ENCODE results near the gene CREG1.

CREG1 gene

DNA sequence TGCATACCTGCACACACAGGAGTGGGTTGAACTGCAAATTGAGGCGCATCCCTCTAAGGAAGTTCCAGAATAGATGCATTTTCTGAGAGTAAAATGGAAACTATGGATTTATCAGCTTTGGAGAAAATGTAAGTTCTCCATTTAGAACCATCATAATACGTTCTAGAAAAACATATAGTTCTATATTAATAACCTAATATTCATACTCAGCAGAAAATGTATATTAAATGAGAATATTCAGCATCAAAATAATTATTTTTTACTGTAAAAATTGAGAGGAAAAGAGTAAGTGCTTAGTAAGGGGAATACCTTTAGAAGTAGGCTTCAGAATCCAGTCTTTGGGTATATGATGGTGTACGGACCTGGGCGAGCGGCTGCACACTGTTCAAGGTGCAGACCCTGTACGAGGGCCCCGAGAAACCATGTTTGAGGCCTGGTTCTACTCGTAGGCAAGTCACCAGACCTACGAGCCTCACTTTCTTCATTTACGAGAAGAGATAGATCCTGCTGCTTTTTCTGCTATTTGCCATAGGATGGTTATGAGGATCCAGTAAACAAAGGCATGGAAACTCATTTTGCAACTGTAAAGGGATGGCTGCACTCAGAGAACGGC, 42.1 kb downstream of the CREG1 start:
- intact Hi-C loops (cut with DNase I) = no loop called here
- no peak for DNase-seq

DNA sequence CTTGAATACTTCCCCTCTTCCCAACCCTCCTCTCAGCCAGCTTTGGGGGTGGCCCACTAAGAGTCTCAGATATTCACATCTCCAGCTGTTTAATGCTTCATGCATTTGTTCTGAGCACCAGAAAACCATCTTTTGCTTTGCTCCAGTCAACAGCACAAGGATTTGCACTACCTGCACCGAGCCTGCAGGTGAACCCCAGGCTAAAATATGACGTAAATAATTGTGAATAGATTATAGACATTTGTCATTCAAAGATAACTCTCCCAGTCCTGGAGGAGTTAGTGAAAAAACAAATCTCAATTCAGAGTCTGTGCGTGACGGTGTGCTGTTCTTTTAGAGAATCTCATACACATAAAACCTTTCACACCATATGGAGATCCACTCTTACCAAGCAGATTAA, 42.7 kb downstream of the CREG1 start:
- intact Hi-C loops (cut with DNase I) = no loop called here
- no peak for DNase-seq

DNA sequence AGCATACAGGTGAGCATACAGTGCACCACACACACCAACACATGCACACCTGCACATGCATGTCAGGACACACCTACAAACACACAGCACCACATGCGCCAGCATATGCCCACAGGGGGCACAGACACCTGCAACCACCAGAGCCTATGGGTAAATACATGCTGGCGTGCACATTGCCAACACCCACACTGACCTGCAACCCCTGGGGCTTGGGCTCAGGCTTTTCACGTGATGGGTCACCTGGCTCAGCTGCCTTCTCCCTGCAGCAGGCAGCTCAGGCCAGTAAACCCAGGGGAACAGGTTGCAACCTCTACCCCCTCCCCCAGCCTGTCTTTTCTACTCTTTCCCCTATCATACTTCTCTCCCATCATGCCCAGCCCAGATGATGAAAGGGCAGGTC, 43.3 kb downstream of the CREG1 start:
- intact Hi-C loops (cut with DNase I) = no loop called here
- no peak for DNase-seq

DNA sequence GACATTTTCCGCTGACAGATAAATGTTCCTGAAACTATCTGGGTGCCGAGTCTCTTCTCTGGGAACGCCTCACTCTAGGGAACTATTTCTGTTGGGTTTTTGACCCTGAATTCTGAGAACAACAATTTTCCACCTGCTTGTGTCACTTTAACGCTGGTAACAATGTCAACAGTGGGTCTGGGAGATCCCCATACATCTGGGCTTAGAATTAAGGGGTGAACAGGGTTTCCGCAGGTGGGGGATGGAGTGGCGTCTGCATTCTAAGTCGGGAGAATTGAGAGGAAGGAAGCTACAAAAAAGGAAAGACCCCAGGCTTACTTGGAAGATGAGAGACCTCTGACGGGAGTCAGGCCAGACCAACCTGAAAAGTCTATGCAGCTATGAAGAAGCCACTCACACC, 44.0 kb downstream of the CREG1 start:
- no peak for DNase-seq
- intact Hi-C loops (cut with DNase I) = no loop called here

DNA sequence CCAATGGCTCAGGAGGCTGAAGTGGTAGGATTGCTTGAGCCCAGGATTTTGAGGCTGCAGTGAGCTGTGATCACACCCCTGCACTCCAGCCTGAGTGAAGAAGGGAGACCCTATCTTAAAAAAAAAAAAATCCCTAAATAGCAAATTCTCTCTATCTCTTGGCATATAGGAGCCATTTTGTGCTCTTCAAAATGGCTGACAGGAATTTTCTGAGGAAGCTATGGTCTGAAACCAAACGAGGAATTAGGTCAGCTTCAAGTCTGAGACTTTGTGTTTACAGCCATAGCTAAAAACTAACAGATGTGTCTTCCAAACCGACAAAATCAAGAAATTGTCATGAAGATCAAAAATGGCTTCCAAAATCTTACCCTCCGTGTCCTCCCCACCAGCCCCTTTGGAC, 45.8 kb downstream of the CREG1 start:
- no peak for DNase-seq
- intact Hi-C loops (cut with DNase I) = no loop called here

DNA sequence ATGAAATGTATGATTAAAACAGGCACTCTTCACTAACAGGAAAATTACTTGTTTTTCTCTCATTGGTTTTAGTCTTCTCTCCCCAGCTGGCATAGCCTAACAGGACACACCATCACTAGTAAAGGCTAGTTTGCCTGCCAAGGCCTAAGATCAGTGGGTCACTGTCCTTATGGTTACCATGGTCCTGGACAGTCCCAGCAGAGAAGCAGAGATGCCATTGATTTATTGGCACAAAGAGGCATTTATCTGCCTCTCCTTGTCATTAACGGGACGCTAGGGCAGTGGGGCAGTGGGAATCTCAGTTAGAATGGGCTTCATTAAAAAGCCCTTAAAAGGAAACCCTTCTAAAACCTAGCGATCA, 49.1 kb downstream of the CREG1 start:
- intact Hi-C loops (cut with DNase I) = no loop called here
- DNase-seq = no peak

DNA sequence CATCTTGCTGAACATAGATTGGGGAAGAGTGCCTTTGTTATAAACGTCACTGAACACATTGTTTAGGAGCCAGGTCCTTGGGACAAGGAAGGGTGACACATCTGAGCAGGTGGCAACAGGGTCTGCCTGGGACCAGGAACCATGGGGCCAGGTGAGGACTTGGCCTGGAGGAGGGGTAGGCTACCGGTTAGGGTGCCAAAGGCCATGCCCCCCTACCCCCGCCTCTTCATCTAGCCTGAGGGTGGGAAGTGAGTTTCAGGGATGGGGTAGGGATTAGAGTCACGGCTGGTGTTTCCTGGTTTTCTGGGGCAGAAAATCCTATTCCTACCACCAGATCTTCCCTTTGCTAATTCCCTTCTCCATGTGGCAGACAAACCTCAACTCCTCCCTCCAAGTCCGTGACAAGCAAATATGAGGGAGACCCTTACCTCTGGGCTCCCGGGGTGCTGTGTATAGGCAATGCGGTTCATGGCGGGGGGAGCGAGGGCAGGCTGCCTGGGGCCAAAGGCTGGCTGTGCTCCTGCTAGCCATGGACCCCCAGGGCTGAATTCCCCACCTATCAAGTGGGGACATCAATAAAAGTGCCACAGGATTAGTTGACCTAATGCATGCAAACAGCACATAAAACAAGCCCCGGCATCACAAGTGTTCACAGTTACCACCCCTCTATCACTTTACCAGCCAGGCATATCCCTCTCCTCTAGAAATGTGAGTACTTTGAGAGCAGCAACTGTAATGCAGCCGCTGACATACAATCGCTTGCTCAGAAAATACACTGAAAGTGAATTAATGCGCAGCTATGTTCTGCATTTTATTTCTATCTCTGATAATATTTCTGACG, 49.7 kb downstream of the CREG1 start:
- DNase-seq = peak in 1 of 10 donors; percentile 63
- intact Hi-C loops (cut with DNase I) = no loop called here

DNA sequence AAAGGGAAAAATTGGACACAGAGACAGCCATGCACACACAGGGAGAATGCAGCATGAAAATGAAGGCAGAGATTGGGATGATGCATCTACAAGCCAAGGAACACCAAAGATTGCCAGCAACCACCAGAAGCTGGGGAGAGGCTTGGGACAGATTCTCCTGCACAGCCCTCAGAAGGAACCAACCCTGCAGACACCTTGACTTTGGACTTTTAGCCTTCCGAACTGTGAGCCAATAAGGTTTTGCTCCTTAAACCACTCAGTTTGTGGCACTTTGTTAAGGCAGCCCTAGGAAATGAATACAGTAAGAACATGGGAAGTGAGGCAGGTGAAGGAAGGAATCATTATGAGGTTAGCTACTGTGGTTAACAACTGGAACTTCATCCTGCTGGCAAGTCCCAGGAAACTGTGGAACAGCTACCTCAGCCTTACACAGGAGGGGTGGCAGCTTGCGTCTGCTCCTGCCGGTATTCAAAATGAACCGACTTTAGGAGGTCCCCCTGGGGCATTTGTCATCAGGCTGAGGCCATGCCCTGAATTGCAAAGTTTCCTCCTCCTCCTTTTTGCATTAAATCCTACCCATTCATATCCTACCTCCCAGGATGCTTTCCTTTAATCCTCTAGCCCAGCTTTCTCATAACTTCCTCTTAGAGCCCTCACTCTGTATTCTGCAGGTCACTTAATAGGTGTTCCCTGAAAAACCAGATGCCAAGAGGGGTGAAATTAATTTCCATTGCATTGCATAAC, 50.7 kb downstream of the CREG1 start:
- intact Hi-C loops (cut with DNase I) = no loop called here
- no peak for DNase-seq

DNA sequence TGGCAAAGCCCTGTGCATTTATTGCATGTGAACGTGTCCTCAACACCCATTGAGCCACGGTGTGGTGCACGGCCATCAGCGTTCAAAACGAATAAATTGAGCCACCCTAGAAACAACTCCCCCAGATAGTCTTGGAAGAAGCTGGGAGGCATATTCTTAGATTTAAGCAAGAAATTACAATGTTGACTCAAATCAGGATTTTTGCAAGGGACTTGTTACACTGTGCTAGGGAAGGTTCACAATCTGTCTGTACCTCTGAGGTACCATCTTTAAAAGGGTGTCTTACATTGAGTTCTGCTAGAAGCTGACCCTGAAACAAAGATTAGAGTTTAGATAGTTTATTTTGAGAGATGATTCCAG, 51.4 kb downstream of the CREG1 start:
- DNase-seq = no peak
- intact Hi-C loops (cut with DNase I) = no loop called here

DNA sequence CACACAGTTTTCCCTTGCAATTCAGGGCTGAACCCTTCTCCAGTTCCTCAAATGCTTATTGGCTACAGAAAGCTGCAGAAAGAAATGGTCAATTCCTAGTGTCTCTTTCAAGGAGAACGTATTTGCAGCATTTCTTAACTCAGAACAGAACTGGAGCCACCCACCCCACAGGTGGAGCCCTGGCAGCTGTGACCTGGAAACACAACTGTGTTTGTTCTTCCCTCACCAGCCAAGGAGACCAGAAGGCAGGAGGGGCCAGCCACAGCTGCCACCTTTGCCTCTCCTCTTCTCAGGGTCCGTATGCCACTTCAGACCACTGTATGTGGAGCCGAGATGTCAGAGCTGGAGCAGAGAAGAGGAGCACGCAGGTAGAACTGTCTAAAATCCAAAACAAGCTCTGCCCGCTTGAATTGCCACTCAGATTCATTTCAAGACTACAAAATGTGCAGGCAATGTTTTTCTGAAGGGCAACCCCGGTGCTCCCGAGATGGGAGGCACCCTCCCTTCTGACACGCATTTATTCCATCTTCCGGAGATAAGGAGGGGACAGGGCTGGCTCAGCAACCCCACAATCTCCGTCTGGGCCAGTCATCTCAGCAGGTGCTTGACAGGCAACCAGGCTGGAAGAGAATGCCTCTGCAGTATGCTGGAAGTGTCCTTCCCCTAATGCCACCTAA, 51.9 kb downstream of the CREG1 start:
- intact Hi-C loops (cut with DNase I) = no loop called here
- DNase-seq = peak in 1 of 10 donors; percentile 66

DNA sequence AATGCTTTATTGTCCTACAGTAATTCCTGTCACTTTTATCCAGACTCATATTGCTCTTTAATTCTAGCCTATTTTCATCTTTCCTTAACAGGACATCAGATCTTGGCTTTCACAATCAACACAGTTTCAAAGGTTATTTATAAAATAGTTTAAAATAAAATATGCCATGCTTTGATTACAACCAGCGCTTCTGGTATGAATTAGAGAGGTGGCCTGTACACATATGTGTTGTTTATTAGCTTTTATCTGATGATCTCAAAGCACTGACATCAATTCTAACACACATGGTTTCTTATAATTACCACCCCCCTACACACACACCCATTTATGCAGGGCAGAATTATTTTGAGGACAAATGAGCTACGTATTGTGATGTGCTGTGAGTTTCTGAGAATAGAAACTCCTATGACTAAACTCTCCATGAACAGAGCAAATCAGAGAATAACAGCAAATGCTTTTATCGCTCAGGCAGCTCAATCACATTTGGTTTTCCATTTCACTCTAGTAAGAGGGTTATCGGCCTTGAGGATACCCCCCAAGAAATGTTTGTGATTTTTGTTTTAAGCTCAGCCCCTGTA, 53.2 kb downstream of the CREG1 start:
- DNase-seq = no peak

DNA sequence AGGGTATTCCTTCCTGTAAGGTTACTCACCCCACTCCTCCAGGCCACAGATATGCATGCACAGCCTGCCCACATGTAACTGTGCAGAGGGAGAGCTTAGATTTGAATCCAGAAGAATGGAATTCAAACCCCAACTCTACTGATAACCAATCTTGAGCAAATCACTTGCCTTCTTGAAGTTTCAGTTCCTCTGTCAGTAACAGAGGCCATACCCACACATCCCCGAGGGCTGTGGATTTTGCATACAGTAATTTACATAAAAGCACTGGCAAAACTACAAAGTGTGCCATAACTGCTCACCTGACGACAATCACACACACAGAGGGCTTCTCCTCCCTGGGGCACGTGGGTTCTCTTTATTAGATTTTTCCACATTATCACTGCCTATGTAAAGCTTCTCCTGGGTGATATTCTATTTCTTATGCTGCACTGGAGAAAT, 53.9 kb downstream of the CREG1 start:
- intact Hi-C loops (cut with DNase I) = no loop called here
- no peak for DNase-seq

More for the DNA sequence above, 53.2 kb downstream of the CREG1 start:
- intact Hi-C loops (cut with DNase I) = no loop called here

DNA sequence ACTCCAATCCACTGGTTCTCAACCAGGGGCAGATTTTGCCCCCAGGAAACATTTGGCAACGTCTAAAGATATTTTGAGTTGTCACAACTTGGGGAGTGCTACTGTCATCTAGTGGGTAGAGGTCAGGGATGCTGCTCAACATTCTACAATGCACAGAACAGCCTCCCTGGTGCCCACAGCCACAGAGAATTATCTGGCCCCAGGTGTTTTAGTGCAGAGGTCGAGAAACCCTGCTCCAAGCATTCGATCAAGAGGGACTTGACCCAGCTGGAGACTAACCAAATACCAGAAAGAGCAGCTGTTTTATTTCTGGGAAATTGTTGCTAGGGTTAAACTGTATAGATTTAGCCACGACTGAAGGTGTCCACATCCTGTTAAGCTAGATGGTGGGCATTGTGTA, 54.5 kb downstream of the CREG1 start:
- intact Hi-C loops (cut with DNase I) = no loop called here
- no peak for DNase-seq

DNA sequence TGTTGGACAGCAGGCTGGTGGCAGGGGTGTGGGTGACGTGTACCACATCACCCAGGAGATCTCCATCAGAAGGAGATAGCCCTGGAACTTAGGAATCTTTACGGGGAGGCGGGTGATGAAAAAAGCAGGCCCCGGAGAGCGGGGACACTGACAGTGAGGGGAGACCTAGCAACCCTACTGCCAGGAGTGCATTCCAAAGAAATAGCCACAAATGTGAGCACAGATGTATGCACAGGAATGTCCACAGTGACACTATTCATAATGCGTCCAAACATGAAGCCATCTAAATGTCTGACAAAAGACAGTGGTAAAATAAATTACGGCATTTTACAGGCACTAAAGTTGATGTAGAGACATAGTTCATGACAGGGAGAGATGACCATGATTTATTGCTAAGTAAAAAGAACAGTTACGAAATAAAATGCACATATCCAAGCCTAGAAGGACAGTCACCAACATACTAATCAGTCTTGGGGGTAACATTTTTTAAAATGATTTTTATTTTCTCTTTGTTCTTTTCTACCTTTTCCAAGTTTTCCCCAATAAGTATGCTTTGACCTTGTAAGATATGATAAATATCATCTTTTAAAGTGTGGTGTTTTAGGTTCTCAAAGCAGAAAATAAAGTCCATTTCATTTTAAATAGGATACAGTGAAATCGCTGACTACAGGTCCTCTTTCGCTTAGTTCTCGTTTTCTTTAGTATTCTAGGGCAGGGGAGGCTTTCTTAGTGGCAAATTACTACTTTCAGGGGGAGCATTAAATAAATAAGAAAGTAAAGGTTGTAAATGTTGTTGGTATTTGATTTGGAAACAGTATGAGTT, 56.6 kb downstream of the CREG1 start:
- intact Hi-C loops (cut with DNase I) = no loop called here
- DNase-seq = no peak

DNA sequence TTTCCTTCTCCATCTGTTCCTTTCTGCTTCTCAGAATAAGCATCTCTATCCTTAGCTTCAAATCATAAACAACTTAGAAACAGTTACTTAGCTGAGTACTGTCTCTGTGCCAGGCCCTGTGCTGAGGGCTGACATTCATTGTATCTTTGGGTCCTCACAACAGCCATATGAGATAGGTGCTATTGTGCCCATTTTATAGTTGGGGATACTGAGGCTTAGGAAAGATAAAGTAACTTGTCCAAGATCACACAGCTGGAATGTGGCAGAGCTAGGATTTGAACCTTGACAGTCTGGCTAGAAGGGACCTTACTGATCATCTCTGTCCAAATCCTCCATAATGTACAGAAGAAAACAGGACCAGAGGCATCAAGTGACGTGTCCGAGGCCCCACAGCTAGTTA, 60.2 kb downstream of the CREG1 start:
- no peak for DNase-seq
- intact Hi-C loops (cut with DNase I) = no loop called here

DNA sequence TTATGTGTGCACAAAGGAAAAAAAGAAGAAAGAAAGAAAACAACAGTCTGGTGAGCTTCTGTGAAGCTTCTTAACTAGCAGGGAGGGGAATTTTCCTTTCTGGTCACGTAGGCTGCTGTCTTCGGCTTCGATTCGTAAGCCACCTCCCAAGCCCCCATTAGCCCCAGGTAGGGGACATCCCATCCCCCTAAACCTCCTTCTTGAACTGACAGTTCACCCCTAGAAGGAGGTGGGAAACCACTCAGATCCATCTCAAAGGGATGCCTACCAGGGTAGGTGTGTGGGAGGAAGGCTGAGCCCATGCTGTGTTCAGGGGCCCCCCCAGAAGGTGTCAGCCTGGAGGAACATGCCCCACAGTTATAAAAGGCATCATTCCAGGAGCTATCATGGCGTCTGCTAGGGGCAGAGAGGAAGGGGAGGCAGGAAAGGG, 61.1 kb downstream of the CREG1 start:
- DNase-seq = no peak
- intact Hi-C loops (cut with DNase I) = no loop called here

DNA sequence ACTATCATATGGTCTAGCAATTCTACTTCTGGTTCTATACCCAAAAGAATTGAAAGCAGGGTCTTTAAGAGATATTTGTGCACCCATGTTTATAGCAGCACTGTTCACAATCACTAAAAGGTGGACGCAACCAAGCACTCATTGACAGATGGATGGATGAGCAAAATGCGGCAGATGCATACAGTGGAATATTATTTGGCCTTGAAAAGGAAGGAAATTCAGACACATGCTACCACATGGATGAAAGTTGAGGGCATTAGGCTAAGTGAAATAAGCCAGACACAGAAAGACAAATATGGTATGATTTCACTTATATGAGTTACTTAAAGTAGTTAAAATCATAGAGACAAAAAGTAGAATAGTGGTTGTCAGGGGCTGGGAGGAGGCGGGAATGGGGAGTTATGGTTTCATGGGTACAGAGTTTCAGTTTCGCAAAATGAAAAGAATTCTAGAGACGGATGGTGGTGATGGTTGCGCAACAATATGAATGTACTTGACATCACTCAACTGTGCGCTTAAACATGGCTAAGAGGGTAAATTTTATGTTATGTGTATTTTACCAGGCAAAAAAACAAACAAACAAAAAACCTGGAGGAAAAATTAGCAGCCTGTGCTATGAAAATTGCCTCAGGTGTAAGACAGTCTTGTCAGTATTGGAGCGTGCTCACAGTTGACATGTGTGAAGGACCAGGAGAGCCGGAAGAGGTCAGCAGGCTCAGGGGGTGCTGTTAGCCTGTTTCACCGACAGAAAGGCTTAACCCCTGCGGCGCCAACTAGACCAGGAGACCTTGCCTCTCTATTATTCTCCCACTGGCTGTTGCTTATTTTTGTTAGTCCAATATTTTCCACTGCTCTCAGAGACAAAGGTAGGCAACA, 61.7 kb downstream of the CREG1 start:
- DNase-seq = peak in 1 of 10 donors; percentile 51
- intact Hi-C loops (cut with DNase I) = no loop called here

Data from posterior cingulate gyrus (tissue), 11 donors.